Activated CD8-positive, alpha-beta T cell treated with anti-CD3 and anti-CD28 coated beads, Interleukin-2, amount 10 ng/mL, durations not matched to agents 7 days and 5 days (primary cell): ENCODE data around the gene C16orf74. TPM values are rescaled to one million over a fixed set of nuclear protein-coding genes. Genes with fewer than 3 reads are reported as not detected.

ENCODE experiments used
- microRNA-seq: library from miRNA; unstranded; fragments of <30 nt; microRNA quantifications from one replicate; pipeline ENCODE4 v1.2.0, GENCODE V29; 2022
- total RNA-seq, 2 experiments: library from RNA; stranded (reverse); gene quantifications; one replicate each; pipeline ENCODE4 v1.2.3, GENCODE V29; 2021

The C16orf74 gene
- total RNA-seq, 2 experiments from 2014 or later = 0.21 TPM

Small RNA genes lying within 50 kb of the gene (microRNA-seq; reads per million reads assigned to microRNA genes)
- gene MIR1910 = not detected

Other genes with a start within 250 kb of the C16orf74 start
- gene GSE1, start 137.8 kb downstream of the C16orf74 start, total RNA-seq = 10 to 100 TPM; 48.9 to 51.4 TPM
- 10 to 100 TPM; 51.3 to 53.5 TPM for gene GINS2, start 62.1 kb downstream of the C16orf74 start, total RNA-seq
- 10 to 100 TPM; 33.3 to 43.0 TPM for gene EMC8, start 48.4 kb upstream of the C16orf74 start, total RNA-seq
- 100 to 1,000 TPM; 505 to 520 TPM for gene COX4I1, start 48.6 kb upstream of the C16orf74 start, total RNA-seq
- 10 to 100 TPM; 22.9 to 24.0 TPM for gene IRF8, start 148.1 kb upstream of the C16orf74 start, total RNA-seq